GM18526 (cell line): ENCODE measurements around the gene RRM2.
A peak's percentile ranks its signal among the peaks of the same experiment; 100 is the strongest.

Experiments
- POLR2A ChIP-seq: IDR thresholded peaks from 3 replicates; pipeline ENCODE4 v1.6.1; 2011; ENCODE audit not compliant: insufficient read length; ENCODE audit errors: extremely low read depth

Gene RRM2

GRCh38 chr2:10119601-10120157 lies 2.9 kb upstream of the RRM2 start:
- no peak for TF ChIP-seq POLR2A

- TF ChIP-seq POLR2A: peak; percentile 90
Observed at GRCh38 chr2:10120158-10120876, 2.2 kb upstream of the RRM2 start.

GRCh38 chr2:10120877-10121574 lies 1.5 kb upstream of the RRM2 start:
- peak; percentile 35 for TF ChIP-seq POLR2A

- TF ChIP-seq POLR2A: no peak
Observed at GRCh38 chr2:10123281-10123680, 742 bp downstream of the RRM2 start.

- TF ChIP-seq POLR2A: no peak
Observed at GRCh38 chr2:10124538-10125045, 2.1 kb downstream of the RRM2 start.

- TF ChIP-seq POLR2A: no peak
Observed at GRCh38 chr2:10125842-10126631, 3.5 kb downstream of the RRM2 start.

- TF ChIP-seq POLR2A: no peak
Observed at GRCh38 chr2:10126632-10127026, 4.1 kb downstream of the RRM2 start.

- TF ChIP-seq POLR2A: peak; percentile 21
Observed at GRCh38 chr2:10128420-10128819, 5.9 kb downstream of the RRM2 start.

GRCh38 chr2:10129490-10129889 lies 7.0 kb downstream of the RRM2 start:
- TF ChIP-seq POLR2A: no peak

- no peak for TF ChIP-seq POLR2A
Observed at GRCh38 chr2:10132043-10132575, 9.6 kb downstream of the RRM2 start.

- no peak for TF ChIP-seq POLR2A
Observed at GRCh38 chr2:10132596-10132995, 10.1 kb downstream of the RRM2 start.

GRCh38 chr2:10132996-10133647 lies 10.6 kb downstream of the RRM2 start:
- peak; percentile 48 for TF ChIP-seq POLR2A

- peak; percentile 36 for TF ChIP-seq POLR2A
Observed at GRCh38 chr2:10135296-10136089, 13.0 kb downstream of the RRM2 start.
